Kasumi-1 (cell line): ENCODE results near the gene UBE2O.

Source experiments
- DNase-seq, 2 experiments: peaks; one replicate each; lab custom pipeline; 2025; lab: John Stamatoyannopoulos, UW

The UBE2O gene

GRCh38 chr17:76439314-76439928, 13.5 kb downstream of the UBE2O start:
- DNase-seq: no peak

GRCh38 chr17:76438906-76439305, 14.0 kb downstream of the UBE2O start:
- DNase-seq: no peak

DNA sequence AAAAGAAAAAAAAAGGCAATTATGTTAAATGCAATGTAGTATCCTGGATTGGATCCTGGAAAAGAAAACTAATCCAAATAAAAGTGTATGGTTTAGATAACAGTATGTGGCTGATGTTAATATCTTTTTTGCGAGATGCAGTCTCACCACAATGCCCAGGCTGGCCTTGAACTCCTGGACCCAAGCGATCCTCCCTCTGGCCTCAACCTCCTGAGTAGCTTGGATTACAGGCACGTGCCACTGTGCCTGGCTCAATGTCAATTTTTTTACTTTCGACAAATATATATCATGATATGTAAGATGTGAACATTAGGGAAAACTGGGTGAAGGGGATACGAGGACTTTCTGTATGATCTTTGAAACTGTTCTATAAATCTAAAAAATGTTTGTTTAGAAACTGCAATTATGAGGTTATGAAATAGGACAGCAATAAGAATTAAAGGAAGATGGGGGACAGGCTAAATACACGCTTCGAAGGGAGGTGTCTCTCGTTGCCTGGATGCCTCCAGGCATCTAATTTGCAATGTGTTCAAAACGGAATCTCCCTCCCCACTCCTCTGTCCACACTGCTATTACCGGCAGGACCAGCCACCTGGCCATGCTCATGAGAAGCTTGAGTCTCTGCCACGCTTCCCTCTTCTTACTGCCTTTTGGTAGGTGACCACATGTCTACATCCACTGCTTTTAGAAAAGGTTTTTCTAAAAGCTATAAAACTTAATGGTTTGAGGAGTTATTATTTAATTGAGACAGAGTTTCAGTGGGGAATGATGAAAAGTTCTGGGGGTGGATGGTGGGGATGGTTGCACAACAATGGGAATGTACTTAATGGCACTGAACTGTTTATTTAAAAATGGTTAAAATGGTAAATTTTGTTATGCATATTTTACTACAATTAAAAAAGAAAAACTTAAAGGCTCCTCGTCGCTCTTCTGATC, 15.2 kb downstream of the UBE2O start:
- no peak for DNase-seq

DNA sequence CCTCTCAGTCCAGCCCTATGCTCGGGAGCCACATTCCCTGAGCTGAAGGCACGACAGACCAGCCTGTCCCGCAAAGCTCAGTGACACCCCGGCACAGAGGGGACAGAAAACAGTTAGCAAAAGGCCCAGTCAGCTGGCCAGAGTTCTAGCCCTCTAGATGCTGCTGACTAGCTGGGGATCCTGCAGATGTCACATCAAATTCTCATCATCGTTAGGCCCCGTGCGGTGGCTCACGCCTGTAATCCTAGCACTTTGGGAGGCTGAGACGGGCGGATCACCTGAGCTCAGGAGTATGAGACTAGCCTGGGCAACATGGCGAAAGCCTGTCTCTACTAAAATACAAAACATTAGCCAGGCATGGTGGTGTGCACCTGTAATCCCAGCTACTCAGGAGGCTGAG, 17.2 kb downstream of the UBE2O start:
- no peak for DNase-seq

- no peak for DNase-seq
These were observed 18.1 kb downstream of the UBE2O start for GRCh38 chr17:76434870-76435269.

DNA sequence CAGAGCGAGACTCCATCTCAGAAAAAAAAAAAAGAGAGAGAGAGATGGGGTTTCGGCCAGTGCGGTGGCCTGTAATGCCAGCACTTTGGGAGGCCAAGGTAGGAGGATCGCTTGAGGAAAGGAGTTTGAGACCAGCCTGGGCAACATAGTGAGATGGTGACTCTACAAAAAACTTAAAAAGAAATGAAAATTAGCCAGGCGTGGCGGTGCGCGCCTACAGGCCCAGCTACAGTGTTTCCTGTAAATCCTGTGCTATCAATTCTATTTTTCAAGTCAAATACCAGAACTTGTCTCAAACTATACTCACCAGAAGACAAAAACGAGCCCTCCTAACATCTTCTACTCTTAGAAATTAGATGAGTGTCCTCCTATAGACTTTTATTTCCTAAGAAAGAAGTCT, 19.3 kb downstream of the UBE2O start:
- DNase-seq: no peak

DNA sequence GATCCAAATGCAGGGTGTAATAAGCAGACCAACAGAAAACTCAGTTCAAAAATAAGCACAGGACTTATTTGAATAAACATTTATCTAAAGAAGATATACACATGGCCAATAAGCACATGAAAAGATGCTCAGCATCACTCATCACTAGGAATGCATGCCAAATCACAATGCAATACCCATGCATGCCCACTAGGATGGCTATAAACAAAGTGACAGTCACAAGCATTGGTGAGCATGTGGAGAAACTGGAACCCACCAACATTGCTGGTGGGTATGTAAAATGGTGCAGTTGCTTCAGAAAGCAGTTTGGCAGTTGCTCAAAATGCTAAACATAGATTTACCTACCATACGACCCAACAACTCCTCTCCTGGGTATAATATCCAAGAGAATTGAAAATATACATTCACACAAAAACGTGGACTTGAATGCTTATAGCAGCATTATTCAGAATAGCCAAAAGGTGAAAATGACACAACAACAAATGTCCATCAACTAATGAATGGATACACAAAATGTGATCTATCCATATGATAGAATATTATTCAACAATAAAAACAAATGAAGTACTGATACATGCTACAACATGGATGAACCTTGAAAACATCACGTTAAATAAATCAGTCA, 20.1 kb downstream of the UBE2O start:
- peak; percentile 35 to 64 for DNase-seq

DNA sequence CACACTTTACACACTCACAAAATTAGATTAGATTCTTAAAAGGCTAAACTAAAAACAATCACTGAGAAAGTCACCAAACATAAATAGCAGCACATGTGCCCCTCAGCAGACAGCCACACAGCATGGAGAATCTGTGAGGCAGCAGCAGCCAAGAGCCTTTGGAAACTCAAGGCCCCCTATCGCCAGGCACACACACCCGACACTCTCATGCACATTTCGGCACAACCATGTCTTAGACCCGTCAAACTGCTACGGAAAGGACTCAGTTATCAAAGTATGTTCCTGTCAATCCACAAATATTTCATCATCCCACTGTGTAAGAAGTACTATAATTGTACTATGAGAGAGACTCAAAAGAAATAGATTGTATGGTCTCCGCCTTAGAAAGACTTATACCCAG, 20.9 kb downstream of the UBE2O start:
- DNase-seq: no peak

DNA sequence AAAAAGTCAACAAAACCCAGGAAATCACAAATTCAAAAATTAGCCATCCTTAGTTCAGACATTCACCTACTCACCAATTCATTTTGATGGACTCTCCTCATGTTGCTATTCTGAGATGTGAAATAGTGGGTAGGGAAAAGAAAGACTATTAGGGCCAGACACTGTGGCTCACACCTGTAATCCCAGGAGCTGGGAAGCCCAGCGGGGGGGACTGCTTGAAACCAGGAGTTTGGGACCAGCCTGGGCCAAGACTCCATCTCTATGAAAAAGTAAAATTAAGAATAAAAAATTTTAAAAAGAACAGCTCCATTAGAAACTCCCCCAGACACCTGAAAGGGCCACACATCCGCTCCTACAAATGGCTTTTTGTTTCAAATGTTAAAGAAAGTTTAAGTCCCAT, 21.4 kb downstream of the UBE2O start:
- DNase-seq: no peak

GRCh38 chr17:76428511-76428910, 24.4 kb downstream of the UBE2O start:
- DNase-seq: no peak

GRCh38 chr17:76427501-76428231, 25.3 kb downstream of the UBE2O start:
- DNase-seq: no peak

DNA sequence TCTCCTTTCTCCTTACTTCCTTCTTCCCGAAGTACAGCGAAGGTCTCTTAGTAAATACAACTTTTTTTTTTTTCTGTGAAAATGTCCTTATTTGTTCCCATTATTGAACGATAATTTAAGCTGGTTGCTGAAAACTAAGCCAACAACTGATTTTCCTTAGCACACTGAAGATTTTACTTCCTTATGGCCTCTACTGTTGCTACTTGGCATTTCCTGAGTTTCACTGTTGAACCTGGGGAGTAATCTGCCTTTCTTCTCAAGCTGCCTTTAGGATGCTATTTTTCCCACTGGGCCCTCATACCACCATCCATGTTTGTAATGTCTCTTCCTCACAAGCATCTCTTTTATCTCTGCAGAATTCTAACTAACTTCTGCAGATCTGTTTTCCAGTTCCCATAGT, 26.1 kb downstream of the UBE2O start:
- no peak for DNase-seq

- DNase-seq: no peak
These were observed 30.1 kb downstream of the UBE2O start for GRCh38 chr17:76422860-76423259.

DNA sequence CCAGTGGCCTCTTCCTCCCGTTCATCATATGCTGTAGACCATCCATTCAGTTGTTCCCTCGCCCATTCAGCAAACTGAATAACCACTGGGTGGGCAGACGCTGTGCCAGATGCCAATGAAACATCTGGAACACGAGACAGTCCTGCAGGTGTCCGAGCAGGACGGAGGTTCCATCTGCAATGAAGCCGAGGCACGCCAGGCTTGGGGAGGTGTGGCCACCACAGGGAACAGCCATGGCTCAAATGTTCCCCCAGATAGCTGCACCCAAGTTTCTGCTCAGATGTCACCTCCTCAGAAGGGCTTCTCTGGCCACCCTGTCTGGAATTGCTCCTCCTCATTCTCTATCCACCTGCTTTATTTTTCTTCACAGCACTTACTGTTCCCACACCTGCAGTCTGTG, 30.5 kb downstream of the UBE2O start:
- DNase-seq: no peak

DNA sequence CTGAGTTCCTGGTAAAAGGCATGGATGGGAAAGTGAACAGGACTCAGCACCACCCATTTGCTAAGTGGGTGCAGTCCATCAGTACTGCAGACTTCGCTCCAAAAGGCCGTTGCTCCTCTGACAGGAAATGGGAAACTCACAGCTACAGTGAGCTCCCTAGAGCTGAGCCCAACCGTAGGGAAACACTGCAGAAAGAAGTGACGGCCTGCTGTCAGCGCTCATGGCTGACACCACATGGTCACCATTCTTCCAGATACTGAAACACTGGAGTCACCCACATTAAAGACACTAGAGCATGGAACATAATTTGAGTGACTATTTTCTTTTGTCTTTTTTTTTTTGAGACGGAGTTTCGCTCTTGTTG, 31.9 kb downstream of the UBE2O start:
- no peak for DNase-seq

DNA sequence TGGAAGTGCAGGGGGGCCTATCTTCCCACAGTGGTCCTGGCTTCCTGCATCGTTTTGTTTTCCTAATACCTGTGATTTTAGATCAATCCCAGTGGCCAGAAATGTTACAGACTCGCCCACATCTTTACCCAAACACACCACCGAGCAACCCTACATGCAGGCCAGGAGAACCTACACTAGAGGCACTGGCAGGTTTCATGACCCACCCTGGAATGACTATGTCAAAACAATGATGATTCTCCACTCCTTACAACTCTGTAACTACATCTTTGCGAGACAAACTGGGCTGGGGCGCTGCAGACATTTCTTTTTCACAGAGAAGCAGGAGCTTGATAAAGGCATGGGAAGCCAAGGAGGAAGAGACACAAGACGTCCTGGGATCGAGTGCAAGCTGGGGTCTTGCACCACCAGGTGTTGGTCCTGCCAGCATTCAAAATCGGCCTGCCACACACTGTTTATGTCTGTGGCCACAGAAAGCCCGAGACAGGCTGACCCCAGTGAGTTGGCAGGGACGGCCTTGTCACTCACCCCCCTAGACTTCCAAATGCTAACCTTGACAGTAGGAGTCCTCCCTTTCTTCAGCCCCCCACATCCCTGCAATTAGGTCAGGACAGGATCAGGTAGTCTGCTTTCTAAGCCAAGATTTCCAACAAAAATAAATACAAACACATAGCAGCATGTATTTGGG, 32.5 kb downstream of the UBE2O start:
- DNase-seq: no peak

- DNase-seq: no peak
These were observed 33.2 kb downstream of the UBE2O start for GRCh38 chr17:76419576-76420260.

- DNase-seq: no peak
These were observed 35.3 kb downstream of the UBE2O start for GRCh38 chr17:76417499-76418143.

GRCh38 chr17:76416899-76417298, 36.1 kb downstream of the UBE2O start:
- no peak for DNase-seq

DNA sequence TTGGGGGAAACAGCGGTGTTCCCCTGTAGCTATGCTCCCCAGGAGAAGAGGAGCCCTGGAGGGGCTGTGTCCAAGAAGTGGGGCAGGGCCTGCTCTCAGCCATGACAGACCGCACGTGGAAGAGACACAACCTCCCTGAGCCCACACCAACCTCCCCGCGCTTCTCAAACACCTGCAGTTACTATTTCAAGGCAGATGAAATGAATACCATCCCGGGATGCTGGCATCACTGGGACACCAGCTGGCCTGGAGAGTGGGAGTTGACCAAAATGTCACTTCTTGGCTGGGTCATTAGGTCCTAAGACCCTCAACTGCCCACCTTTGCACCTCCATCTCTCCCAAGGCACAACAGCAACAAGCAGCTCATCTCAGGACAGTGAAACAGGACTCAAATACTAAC, 36.5 kb downstream of the UBE2O start:
- DNase-seq: no peak

DNA sequence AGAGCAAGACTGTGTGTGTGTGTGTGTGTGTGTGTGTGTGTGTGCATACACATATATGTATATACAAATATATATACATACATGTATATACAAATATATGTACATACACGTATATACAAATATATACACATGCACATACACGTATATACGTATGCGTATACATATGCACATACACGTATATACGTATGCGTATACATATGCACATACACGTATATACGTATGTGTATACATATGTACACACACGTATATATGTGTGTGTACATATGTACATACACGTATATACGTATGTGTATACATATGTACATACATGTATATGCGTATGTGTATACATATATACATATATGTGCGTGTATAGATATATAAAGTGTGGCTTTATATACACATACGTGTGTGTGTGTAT, 37.2 kb downstream of the UBE2O start:
- DNase-seq: no peak
